HPDE6-E6E7 (cell line): ENCODE results near the gene MBLAC2.

Source experiments
- DNase-seq: peaks from one replicate; pipeline ENCODE4 v3.0.0; 2011; ENCODE audit warnings: missing footprints; ENCODE audit errors: extremely low spot score

Gene MBLAC2

DNA sequence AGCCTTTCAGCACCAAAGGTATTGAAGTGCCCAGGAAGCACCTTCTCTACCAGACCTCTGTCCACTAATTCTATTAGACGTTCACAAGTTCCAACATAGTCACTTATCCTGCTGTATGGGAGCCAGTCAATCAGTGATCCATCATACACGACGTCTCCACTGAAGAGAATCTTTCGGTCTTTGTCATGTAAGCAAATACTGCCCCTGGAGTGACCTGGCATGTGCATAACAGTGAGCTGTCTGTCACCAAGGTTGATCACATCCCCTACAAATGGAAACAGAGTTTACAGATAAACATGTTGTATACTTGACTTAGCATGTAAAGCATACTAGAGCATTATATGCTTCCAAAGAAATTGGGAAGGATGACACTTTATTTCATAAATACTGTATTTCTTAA is 13.3 kb downstream of the MBLAC2 start:
- DNase-seq: no peak

- DNase-seq: no peak
Observed at GRCh38 chr5:90446961-90447360, 27.6 kb downstream of the MBLAC2 start.

DNA sequence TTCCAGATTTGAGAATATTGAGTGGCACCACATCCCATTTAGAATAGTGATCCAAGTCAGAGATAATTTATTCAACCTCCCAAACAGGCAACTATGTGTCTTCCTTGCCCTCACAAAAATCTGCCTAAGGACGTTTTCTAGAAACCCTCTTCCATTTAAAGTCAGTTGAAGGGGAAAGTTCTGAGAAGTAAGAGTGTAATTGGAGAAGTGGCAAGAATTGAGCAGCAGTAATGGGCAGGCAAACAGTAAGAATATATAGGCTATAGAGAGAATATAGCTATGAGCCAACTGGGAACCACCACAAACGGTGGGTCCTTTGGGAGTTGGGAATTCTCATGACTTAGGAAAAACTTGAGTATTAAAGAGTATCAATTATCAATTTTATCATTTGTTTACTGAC is 33.9 kb downstream of the MBLAC2 start:
- DNase-seq: no peak

DNA sequence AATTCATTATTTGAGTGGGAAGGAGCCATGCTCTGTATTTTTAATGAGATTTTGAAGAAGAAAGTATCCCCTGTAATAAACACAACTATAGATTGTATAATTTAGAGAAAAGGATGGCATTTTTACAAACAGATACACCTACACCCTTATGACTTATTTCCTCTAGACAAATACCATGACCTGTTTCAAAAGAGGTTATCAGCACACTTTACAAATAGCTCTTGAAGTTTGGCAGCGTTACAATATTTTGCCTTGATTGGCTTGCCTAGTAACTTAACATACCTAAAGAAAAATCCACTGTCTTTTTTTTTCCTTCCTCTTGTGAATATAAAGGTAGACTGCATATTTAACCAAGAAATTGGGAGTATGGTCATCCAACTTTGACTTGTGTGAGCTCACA is 36.5 kb downstream of the MBLAC2 start:
- DNase-seq: no peak

DNA sequence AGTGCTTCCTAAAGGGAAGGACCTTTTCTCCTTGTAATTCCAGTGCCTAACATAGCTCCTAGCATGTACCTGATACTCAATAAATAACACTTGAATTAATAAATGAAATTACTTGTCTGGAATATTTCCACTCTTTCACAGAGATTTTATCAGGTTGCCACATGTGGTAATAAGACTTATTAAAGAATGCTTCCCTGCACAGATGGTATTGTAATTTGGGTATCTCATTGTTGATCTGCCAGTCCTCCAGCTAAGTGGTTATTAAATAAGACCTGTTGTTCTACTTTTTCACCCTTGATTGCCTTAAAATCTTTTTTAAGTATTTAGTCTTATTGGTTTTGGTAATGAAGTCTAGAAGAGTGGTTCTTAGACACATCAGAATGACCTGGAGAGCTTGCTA is 36.9 kb downstream of the MBLAC2 start:
- no peak for DNase-seq

DNA sequence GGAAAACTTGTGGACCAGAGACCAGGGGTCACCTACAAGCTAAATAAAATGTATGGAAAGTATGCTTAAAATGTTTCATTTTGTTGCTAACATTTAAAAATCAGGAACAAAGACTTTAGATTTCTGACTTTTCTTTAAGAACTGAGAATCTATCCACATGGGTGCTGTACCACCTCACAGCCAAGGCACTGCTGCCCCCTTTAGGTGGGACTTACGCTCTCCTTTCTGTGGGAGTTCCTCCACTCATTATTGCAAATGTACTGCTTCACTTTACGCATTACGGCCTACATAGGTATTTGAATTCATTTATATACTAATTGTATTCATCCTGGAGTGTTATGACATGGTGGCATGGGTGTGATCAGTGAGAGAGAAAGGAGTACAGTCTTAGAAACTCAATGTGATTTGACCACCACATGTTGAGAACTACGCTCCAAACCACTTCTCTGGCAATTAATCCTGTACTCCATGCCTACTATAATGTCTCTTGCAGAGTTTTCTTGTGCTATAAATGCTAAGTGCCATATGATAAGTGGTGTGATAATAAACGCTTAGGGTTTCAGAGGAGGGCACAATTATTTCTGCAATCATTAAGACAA is 40.4 kb downstream of the MBLAC2 start:
- DNase-seq: peak; percentile 19

- DNase-seq: no peak
Observed at GRCh38 chr5:90424245-90424644, 50.3 kb downstream of the MBLAC2 start.

DNA sequence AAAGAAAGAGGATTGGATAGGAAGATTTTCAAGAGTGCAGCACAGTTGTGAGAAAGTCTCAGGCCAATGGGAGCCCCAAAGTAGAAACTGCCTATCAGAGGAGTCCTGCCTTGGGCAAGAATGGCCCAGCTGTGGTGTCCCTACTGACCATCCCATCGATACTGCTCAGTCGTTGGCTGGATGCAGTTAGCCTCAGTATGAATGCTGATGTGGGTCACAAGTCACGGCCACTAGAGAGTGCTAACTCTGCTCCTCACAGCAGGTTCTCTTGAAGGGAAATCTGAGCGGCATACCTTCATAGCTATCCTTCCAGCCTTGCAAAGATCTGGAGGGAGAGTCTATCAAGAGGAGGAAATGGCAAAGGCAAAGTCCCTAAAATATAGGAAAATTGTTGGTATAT is 53.4 kb downstream of the MBLAC2 start:
- DNase-seq: no peak

GRCh38 chr5:90418214-90418613 is 56.4 kb downstream of the MBLAC2 start:
- no peak for DNase-seq

DNA sequence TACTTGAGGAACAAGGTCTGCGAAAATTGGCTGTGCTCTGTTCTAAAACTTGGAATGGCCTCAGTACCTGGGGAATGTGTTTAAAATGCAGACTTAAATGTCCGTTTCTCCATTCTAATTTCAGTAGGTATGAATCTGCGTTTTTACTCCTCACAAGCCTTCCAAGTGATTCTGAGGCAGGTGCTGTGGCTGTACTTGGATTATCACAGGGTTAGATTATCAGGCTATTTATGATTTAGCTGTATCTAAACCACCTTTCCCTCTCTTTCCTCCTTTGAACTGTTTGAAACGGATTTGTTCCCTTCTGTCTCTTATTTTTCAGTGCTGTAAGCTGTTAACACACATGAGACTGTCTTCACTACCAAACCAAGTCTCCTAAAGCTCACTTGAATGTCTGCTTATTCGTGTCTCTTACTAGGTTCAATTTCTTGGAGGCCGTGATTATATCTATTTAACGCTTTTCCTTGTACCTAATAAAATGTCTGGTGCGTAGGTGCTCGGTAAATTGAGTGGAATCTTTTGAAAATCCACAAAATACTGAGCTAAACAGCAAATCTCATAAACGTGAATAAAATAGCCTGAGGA is 64.3 kb downstream of the MBLAC2 start:
- no peak for DNase-seq

- peak; percentile 88 for DNase-seq
Observed at GRCh38 chr5:90409318-90410177, 65.0 kb downstream of the MBLAC2 start, which contains the start of gene CETN3. TSS of gene CETN3 (minus strand) at chr5:90409756. CDS start at chr5:90409661, 95 bp downstream.

DNA sequence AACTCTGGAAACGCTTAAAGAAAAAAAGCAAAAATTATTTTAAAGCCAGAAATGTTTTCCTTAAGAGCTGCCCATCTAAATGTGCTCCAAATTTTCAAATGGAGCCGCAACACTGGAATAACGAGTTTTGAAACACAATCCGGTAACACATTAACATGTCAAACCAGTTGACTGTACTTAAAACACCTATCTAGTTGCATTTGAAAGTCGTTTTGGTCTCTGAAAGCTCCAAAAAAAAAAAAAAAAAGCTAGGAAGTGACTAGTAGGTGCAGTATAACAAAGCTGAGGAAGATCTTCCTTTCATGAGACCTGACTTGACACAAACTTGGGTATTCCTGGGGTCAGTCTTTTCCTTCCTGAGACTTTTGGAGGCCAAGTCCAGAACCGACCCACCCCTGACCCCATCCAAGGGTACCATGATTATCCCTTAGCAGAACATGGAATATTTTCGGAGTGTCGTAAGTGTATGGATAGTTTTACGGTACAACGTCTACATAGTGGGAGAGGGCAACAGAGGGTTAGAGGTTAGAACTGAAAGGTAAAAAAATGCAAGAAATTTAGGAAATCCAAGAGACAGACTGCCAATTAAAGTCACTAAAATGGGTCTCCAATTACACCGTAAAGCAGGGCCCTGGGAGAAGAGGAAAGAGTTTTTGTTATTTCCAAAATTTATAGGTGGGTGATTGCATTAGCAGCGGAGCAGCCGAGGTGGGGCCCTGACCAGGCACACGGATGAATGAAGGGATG is 65.8 kb downstream of the MBLAC2 start:
- DNase-seq: no peak
